PC-9 (cell line): Measurements from ENCODE around the gene SEMA5A.

Experiments used
- EZH2 ChIP-seq: fragments of 200-600 bp; sonication (generic); IDR thresholded peaks from 2 replicates; pipeline ENCODE4 v1.8.0; 2017; ENCODE audit warnings: antibody characterized with exemption, low read depth
- TF ChIP-seq, protein P1 (sequence below): fragments of 200-600 bp; sonication (generic); conservative IDR thresholded peaks from 2 replicates; pipeline ENCODE4 v1.6.1; 2017; ENCODE audit warnings: mixed run types, antibody characterized with exemption, mild to moderate bottlenecking, moderate library complexity

DNA sequence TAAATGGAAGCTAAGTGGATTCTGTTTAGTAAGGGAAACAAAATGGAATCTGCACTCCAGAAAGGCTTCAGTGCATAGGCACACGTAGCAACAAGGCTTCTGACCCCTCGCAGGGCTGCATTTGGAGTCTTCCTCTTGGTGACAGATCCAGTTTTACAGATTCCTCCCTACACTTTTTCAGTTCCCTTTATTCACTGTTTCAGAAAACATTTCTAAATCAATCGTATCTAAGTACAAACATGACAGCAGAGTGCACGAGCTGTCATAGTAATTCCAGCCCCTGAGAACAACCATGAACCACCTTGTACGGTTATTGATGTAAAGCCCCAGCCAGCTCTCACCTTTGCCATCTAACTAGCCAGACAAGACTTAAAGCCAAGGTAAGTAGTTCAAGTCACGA lies 491.6 kb downstream of the SEMA5A start:
- TF ChIP-seq, protein P1, sequence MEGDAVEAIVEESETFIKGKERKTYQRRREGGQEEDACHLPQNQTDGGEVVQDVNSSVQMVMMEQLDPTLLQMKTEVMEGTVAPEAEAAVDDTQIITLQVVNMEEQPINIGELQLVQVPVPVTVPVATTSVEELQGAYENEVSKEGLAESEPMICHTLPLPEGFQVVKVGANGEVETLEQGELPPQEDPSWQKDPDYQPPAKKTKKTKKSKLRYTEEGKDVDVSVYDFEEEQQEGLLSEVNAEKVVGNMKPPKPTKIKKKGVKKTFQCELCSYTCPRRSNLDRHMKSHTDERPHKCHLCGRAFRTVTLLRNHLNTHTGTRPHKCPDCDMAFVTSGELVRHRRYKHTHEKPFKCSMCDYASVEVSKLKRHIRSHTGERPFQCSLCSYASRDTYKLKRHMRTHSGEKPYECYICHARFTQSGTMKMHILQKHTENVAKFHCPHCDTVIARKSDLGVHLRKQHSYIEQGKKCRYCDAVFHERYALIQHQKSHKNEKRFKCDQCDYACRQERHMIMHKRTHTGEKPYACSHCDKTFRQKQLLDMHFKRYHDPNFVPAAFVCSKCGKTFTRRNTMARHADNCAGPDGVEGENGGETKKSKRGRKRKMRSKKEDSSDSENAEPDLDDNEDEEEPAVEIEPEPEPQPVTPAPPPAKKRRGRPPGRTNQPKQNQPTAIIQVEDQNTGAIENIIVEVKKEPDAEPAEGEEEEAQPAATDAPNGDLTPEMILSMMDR, result no peak
- TF ChIP-seq EZH2, result no peak
